Parathyroid adenoma (tissue), 2 donors: ENCODE results near the gene GGTLC1.

Experiments
- H2AFZ ChIP-seq: fragments of 300-600 bp; sonication (generic); one replicate; pipeline ENCODE4 v1.7.0; 2017; ENCODE audit warnings: antibody characterized with exemption, mild to moderate bottlenecking
- H3K27ac ChIP-seq: fragments of 300-600 bp; sonication (generic); one replicate; pipeline ENCODE4 v1.7.0; 2017
- H3K27me3 ChIP-seq: fragments of 300-600 bp; sonication (generic); one replicate; pipeline ENCODE4 v1.7.0; 2017; ENCODE audit warnings: low read length; ENCODE audit not compliant: control insufficient read depth, insufficient read depth
- H3K36me3 ChIP-seq: fragments of 300-600 bp; sonication (generic); one replicate; pipeline ENCODE4 v1.7.0; 2017; ENCODE audit warnings: low read length; ENCODE audit not compliant: control insufficient read depth, insufficient read depth
- H3K4me1 ChIP-seq: fragments of 300-600 bp; sonication (generic); one replicate; pipeline ENCODE4 v1.7.0; 2017; ENCODE audit warnings: control low read depth
- H3K4me2 ChIP-seq: fragments of 300-600 bp; sonication (generic); one replicate; pipeline ENCODE4 v1.7.0; 2017; ENCODE audit warnings: low read length
- H3K4me3 ChIP-seq: fragments of 300-600 bp; sonication (generic); one replicate; pipeline ENCODE4 v1.7.0; 2017; ENCODE audit warnings: low read depth, low read length
- H3K79me2 ChIP-seq: fragments of 300-600 bp; sonication (generic); one replicate; pipeline ENCODE4 v1.7.0; 2017; ENCODE audit warnings: control low read depth
- H3K9ac ChIP-seq: fragments of 300-600 bp; sonication (generic); one replicate; pipeline ENCODE4 v1.7.0; 2017; ENCODE audit warnings: mild to moderate bottlenecking
- H3K9me3 ChIP-seq: fragments of 300-600 bp; sonication (generic); one replicate; pipeline ENCODE4 v1.7.0; 2017; ENCODE audit warnings: low read length; ENCODE audit not compliant: control insufficient read depth
- TF ChIP-seq, protein P1 (sequence below): fragments of 300-600 bp; sonication (generic); IDR thresholded peaks from one replicate; pipeline ENCODE4 v1.7.0; 2017; ENCODE audit warnings: antibody characterized with exemption, mild to moderate bottlenecking
- donor health status: primary hyperparathyroidism.

GGTLC1 gene

DNA sequence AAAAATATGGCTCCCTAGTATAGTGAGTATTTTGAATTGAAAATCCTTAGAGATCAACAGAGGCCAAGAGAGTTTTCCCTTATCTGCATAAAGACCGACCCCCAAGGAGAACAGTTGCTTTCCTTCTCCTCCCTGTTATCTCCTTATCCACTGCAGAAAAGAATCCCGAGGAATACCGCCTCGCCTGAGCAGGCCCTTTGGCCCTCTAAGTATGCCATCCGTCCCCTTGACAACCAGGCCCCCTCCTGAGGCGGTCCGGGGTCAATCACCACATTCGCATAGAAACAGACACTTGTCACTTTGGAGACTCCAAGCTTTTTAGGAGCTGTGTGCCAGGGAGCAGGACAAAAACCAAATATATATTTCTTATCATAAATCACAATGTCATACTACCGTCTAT lies 15.9 kb upstream of the GGTLC1 start:
- no peaks in the 10 kb centered on the region for H3K36me3 ChIP-seq
- no peaks in the 10 kb centered on the region for H3K4me1 ChIP-seq
- H3K27ac ChIP-seq: no peak overlapping the region
- TF ChIP-seq, protein P1, sequence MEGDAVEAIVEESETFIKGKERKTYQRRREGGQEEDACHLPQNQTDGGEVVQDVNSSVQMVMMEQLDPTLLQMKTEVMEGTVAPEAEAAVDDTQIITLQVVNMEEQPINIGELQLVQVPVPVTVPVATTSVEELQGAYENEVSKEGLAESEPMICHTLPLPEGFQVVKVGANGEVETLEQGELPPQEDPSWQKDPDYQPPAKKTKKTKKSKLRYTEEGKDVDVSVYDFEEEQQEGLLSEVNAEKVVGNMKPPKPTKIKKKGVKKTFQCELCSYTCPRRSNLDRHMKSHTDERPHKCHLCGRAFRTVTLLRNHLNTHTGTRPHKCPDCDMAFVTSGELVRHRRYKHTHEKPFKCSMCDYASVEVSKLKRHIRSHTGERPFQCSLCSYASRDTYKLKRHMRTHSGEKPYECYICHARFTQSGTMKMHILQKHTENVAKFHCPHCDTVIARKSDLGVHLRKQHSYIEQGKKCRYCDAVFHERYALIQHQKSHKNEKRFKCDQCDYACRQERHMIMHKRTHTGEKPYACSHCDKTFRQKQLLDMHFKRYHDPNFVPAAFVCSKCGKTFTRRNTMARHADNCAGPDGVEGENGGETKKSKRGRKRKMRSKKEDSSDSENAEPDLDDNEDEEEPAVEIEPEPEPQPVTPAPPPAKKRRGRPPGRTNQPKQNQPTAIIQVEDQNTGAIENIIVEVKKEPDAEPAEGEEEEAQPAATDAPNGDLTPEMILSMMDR: no peak
- no peaks in the 10 kb centered on the region for H3K27me3 ChIP-seq
- H3K79me2 ChIP-seq: no peaks in the 10 kb centered on the region
- H3K9me3 ChIP-seq: no peaks in the 10 kb centered on the region
- H2AFZ ChIP-seq: no peak overlapping the region
- no peak overlapping the region for H3K4me3 ChIP-seq
- H3K9ac ChIP-seq: no peak overlapping the region
- H3K4me2 ChIP-seq: no peak overlapping the region

DNA sequence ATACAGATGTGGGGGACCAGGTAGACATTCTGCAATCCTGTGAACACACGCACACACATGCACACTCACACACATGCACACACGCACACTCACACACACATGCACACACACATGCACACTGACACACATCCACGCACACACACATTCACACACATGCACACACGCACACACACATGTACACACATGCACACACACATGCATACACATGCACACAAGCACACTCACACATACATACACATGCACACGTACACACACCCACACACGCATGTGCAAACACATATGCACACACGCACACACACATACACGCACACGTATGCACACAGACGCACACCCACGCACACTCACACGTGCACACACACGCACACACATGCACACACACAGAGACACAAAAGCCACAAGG lies 14.3 kb upstream of the GGTLC1 start:
- Histone ChIP-seq H3K4me1 (no peaks in the 10 kb centered on the region), H3K27ac (no peak overlapping the region), H3K4me2 (no peak overlapping the region), H3K79me2 (no peaks in the 10 kb centered on the region), H3K4me3 (no peak overlapping the region), H3K9ac (no peak overlapping the region), H3K36me3 (no peaks in the 10 kb centered on the region), H2AFZ (no peak overlapping the region), H3K9me3 (no peaks in the 10 kb centered on the region), H3K27me3 (no peaks in the 10 kb centered on the region)
- TF ChIP-seq, protein P1: no peak

DNA sequence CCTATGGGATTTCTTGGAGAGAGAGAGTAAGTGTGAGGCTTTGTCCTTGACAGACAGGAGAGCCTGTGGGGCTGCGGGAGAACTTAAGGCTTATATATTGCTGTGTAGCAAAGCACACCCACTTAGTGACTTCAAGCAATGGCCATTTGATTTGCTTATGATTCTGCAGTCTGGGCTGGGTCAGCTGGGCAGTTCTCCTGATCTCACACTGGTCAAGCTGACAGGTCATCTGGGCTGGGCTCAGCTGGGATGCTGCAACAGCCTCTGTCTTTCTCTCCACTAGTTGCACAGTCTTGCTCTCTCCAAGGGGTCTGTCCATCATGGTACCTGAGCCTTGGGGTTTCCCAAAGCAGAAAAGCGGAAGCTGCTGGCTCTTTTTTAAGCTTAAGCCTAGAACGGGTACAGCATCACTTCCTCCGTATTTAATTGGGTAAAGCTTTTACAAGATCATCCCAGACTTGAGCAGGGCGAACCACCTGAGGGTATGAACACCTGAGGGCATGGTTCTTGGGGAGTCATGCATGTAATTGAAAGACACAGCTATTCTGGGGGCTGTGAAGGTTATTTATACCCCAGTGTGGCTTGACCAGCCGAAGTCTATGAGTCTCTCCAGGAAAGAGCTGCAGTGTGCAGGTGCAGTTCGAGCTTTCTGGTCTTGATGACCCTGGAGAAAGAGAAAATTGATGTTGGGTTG lies 13.3 kb upstream of the GGTLC1 start:
- Histone ChIP-seq H3K9me3 (no peaks in the 10 kb centered on the region), H3K36me3 (no peaks in the 10 kb centered on the region), H3K4me2 (no peak overlapping the region), H3K27me3 (no peaks in the 10 kb centered on the region), H2AFZ (no peak overlapping the region), H3K79me2 (no peaks in the 10 kb centered on the region), H3K9ac (no peak overlapping the region), H3K4me1 (no peaks in the 10 kb centered on the region), H3K4me3 (no peak overlapping the region), H3K27ac (no peak overlapping the region)
- TF ChIP-seq, protein P1: no peak

DNA sequence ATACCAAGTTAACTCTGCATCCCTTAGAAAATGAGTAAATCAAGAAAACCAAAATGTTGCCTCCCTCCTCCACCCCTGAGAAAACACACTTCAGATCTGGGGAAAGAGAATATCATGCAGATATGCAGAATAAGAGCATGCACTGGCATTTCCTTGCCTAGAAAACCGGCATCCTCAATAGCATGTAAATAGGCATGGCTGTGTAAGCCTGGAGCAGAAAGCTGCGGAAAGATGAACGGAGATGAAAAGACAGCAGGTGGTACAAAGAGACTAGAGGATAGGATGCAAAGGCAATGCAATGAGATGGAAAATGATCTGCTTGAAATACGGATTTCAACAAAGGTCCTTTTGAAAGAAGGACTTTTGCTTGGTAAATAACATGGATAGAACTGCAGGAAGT lies 10.3 kb upstream of the GGTLC1 start:
- TF ChIP-seq, protein P1: no peak
- no peak overlapping the region for H3K4me2 ChIP-seq
- no peaks in the 10 kb centered on the region for H3K79me2 ChIP-seq
- H3K27ac ChIP-seq: no peak overlapping the region
- H3K27me3 ChIP-seq: no peaks in the 10 kb centered on the region
- H3K4me1 ChIP-seq: no peaks in the 10 kb centered on the region
- H3K9ac ChIP-seq: no peak overlapping the region
- no peak overlapping the region for H2AFZ ChIP-seq
- H3K4me3 ChIP-seq: no peak overlapping the region
- no peaks in the 10 kb centered on the region for H3K36me3 ChIP-seq
- H3K9me3 ChIP-seq: no peaks in the 10 kb centered on the region

DNA sequence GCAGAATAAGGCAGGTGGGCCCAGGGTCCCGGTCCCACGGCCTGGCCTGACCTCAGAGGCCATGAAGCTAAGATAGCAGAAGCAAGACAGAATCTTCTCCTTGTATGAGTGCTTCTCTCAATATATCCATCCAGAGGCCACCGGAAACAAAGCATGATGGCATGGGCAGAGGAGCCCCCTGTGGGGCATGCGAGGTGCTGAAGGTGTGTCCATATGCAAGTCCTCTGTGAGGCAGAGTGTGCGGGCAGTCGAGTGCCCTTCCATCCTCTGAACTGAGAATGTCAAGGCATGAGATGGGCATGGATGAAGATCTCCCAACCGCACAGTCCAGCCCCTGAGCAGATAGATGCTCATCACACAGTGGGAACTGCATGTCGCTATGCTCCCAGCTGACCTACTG lies 9.8 kb upstream of the GGTLC1 start:
- Histone ChIP-seq H3K4me2 (no peak overlapping the region), H3K27me3 (no peaks in the 10 kb centered on the region), H3K36me3 (no peaks in the 10 kb centered on the region), H3K9ac (no peak overlapping the region), H2AFZ (no peak overlapping the region), H3K4me1 (no peaks in the 10 kb centered on the region), H3K4me3 (no peak overlapping the region), H3K79me2 (no peaks in the 10 kb centered on the region), H3K27ac (no peak overlapping the region), H3K9me3 (no peaks in the 10 kb centered on the region)
- TF ChIP-seq, protein P1: no peak
